Tibial nerve (tissue), 4 donors: ENCODE data around the gene ACTL6B. TPM values are rescaled to one million over a fixed set of nuclear protein-coding genes. Genes with fewer than 3 reads are reported as not detected.
A peak's percentile ranks its signal among the peaks of the same experiment; 100 is the strongest.

Experiments used
- DNase-seq, 2 donors: peaks; one replicate each; pipeline ENCODE4 v3.0.0-alpha.2; 2019; ENCODE audit warnings: low spot score in 2 of 2
- H3K27ac ChIP-seq, 4 donors: fragments of 200-600 bp; sonication (generic) in 3 of 4; one replicate each; pipeline ENCODE4 v1.5.1; 2017 to 2019; ENCODE audit warnings: mild to moderate bottlenecking in 1 of 4
- H3K27me3 ChIP-seq, 2 donors: fragments of 200-600 bp; sonication (generic) in 1 of 2; one replicate each; pipeline versions ENCODE4 v1.5.1 to v1.6.0; 2017 to 2019
- H3K36me3 ChIP-seq, 3 donors: fragments of 200-600 bp; sonication (generic); one replicate each; pipeline ENCODE4 v1.5.1; 2018 to 2019
- H3K4me1 ChIP-seq, 4 donors: fragments of 200-600 bp; sonication (generic) in 3 of 4; one replicate each; pipeline ENCODE4 v1.5.1; 2017 to 2019
- H3K4me3 ChIP-seq, 4 donors: fragments of 200-600 bp; sonication (generic) in 3 of 4; one replicate each; pipeline ENCODE4 v1.5.1; 2017 to 2019; ENCODE audit warnings: mild to moderate bottlenecking in 1 of 4, moderate library complexity in 1 of 4
- H3K9me3 ChIP-seq, 4 donors: fragments of 200-600 bp; sonication (generic) in 3 of 4; one replicate each; pipeline ENCODE4 v1.5.1; 2017 to 2019
- EP300 ChIP-seq, 2 donors: sonication (generic); formaldehyde crosslinking; IDR thresholded peaks; one replicate each; pipeline ENCODE4 v1.6.1; 2017; ENCODE audit warnings: antibody characterized with exemption in 2 of 2, mild to moderate bottlenecking in 1 of 2
- POLR2A ChIP-seq, 2 donors: fragments of 450-650 bp; IDR thresholded peaks; one replicate each; pipeline ENCODE4 v1.6.1; 2017; ENCODE audit warnings: antibody characterized with exemption in 2 of 2, mild to moderate bottlenecking in 2 of 2, moderate library complexity in 2 of 2
- WGBS, 2 donors: methylation state at CpG; one replicate each; pipeline ENCODE4 v1.1.5; 2018; 5-methylcytosine and 5-hydroxymethylcytosine counted together
- total RNA-seq, 4 donors: library from RNA; depleted of rRNA; stranded (reverse); fragments of >200 nt; gene quantifications; one replicate each; pipeline ENCODE4 v1.1.0, GENCODE V29; 2016
- TF ChIP-seq, protein P1 (sequence below), 5 experiments: fragments of 200-600 bp in 3 of 5; fragments of 450-650 bp in 2 of 5; sonication (generic) in 3 of 5; IDR thresholded peaks; one replicate each; pipeline ENCODE4 v1.5.1; 2016 to 2019; ENCODE audit warnings: antibody characterized with exemption in 5 of 5, mild to moderate bottlenecking in 3 of 5, moderate library complexity in 2 of 5

Gene ACTL6B
- total RNA-seq, 4 donors from 2014 or later, result not detected

DNA sequence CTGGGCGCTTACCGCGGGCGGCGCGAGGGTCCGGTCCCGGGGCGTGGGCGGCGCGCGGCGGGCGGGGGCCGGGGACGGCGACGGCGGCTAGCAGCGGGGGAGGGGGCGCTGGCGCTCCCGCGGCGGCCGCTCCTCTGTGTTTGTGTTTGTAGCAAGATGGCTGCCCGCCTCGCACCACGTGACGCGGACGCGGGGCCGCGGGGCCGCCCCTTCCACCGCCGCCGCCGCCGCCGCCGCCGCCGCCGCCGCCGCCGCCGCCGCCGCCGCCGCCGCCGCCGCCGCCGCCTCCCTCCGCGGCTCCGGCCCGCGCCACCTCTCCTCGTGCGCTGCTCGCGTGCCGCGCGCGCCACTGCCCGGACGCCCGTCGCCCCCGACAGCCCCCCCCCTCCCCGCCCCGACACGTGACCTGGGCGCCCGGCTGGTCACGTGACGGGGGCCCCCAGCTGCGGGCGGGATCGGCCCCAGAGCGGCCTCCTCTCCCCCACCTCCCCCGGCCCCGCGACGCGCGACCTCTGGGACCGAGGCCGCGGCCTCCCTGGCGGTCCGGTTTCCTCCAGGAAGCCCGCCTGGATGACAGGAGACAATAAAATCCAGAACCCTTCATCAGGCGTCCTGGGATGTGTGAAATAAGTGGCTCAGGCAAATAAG lies 38.0 kb upstream of the ACTL6B start, which contains the start of gene GIGYF1:
Gene GIGYF1 (minus strand): TSS at position 153 of the 648 bp plus-strand sequence. CDS start 6,012 bp downstream, outside the sequence.
- Histone ChIP-seq H3K4me1 (peaks cover 0 to 49% (median 40%) of the 10 kb centered on the region in 4 donors), H3K27me3 (no peaks in the 10 kb centered on the region), H3K27ac (peak within 1 kb of the TSS; percentile 87 to 97 (median 92)), H3K36me3 (peaks cover 0 to 2% (median 0%) of the 10 kb centered on the region in 3 donors), H3K9me3 (no peaks in the 10 kb centered on the region), H3K4me3 (peak within 1 kb of the TSS; percentile 84 to 99 (median 92))
- TF ChIP-seq, protein P1, sequence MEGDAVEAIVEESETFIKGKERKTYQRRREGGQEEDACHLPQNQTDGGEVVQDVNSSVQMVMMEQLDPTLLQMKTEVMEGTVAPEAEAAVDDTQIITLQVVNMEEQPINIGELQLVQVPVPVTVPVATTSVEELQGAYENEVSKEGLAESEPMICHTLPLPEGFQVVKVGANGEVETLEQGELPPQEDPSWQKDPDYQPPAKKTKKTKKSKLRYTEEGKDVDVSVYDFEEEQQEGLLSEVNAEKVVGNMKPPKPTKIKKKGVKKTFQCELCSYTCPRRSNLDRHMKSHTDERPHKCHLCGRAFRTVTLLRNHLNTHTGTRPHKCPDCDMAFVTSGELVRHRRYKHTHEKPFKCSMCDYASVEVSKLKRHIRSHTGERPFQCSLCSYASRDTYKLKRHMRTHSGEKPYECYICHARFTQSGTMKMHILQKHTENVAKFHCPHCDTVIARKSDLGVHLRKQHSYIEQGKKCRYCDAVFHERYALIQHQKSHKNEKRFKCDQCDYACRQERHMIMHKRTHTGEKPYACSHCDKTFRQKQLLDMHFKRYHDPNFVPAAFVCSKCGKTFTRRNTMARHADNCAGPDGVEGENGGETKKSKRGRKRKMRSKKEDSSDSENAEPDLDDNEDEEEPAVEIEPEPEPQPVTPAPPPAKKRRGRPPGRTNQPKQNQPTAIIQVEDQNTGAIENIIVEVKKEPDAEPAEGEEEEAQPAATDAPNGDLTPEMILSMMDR (IDR thresholded peaks at IDR 0.05), result no peak
- TF ChIP-seq EP300 (IDR thresholded peaks at IDR 0.05), result no peak
- WGBS, 2 donors, result 0 to 1% methylated on average over 22 to 29 of the region's 102 CpGs
- DNase-seq, result peak in 1 of 2 donors; percentile 69

DNA sequence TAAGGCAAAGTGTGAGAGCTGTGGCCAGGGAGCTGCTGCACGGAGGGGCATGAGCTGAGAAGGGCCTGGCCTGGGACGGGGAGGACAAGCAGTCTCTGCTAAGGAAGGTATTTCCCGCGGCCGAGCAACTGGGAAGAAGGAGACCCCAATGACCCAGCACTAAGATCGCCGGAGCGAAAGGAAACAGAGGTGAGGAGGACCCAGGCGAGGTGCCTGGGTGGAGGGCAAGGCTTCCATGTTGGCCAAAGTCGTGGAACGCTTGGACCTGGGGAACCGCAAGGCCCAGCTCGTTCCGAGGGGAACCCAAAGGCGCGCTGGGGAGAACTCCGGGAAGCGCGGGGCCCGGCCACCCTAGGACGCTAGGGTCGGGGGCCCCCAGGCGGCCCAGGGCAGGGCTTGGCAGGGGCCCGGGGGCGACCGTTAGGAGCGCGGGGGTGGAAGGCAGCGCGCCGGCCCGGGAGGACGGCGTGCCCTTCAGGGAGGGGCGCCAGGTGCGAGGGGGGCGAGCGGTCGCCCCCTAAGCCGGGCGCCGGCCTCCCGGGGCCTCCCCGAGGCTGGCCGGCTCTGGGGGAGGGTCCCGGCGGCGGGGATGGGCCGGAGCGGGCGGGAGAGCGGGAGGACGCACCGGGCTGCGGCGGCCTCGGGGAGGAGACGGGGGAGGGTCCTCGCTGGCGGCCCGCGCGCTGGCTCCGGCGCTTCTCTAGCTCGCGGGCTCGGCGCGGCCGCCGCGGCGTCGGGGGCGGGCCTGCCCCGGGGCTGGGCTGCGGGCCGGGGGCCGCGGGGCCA lies 37.3 kb upstream of the ACTL6B start:
- Histone ChIP-seq H3K4me3 (peak overlapping the region; percentile 84 to 99 (median 92)), H3K9me3 (no peaks in the 10 kb centered on the region), H3K4me1 (peaks cover 0 to 56% (median 47%) of the 10 kb centered on the region in 4 donors), H3K27ac (peak overlapping the region; percentile 87 to 97 (median 92)), H3K27me3 (no peaks in the 10 kb centered on the region), H3K36me3 (peaks cover 0 to 4% (median 0%) of the 10 kb centered on the region in 3 donors)
- DNase-seq, result no peak
- 1% methylated on average over 19 to 47 of the region's 81 CpGs for WGBS, 2 donors
- TF ChIP-seq, protein P1 (IDR thresholded peaks at IDR 0.05), result no peak
- TF ChIP-seq EP300 (IDR thresholded peaks at IDR 0.05), result no peak
- TF ChIP-seq POLR2A (IDR thresholded peaks at IDR 0.05), result no peak

DNA sequence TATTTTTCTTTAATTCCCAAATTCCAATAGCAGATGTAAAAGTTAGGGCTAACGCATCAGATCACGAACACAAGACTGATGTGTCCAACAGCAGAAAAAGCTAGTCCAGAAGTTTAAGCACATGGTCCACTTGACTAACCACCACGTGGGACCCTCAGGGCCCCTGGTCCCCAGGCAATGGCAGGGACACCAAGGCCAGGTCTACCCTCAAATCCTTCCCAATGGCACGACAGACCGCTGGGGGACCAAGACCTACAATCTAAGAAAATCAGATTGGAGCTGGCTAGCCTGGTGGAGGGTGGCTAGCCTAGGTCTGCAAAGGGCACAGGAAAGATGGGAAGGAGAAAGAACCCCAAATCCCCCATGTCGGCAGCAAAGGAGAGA lies 36.3 kb upstream of the ACTL6B start:
- H3K9me3 ChIP-seq, result no peaks in the 10 kb centered on the region
- peak overlapping the region; percentile 84 to 99 (median 92) for H3K4me3 ChIP-seq
- H3K27ac ChIP-seq, result peak overlapping the region in 3 of 4 donors; percentile 87 to 97 (median 93)
- H3K27me3 ChIP-seq, result no peaks in the 10 kb centered on the region
- no peak for DNase-seq
- 36 to 37% methylated on average over 6 of the region's 6 CpGs for WGBS, 2 donors
- peaks cover 0 to 14% (median 1%) of the 10 kb centered on the region in 3 donors for H3K36me3 ChIP-seq
- H3K4me1 ChIP-seq, result peaks cover 0 to 66% (median 52%) of the 10 kb centered on the region in 4 donors
- no peak for TF ChIP-seq POLR2A (IDR thresholded peaks at IDR 0.05)
- no peak for TF ChIP-seq EP300 (IDR thresholded peaks at IDR 0.05)
- TF ChIP-seq, protein P1 (IDR thresholded peaks at IDR 0.05), result no peak

DNA sequence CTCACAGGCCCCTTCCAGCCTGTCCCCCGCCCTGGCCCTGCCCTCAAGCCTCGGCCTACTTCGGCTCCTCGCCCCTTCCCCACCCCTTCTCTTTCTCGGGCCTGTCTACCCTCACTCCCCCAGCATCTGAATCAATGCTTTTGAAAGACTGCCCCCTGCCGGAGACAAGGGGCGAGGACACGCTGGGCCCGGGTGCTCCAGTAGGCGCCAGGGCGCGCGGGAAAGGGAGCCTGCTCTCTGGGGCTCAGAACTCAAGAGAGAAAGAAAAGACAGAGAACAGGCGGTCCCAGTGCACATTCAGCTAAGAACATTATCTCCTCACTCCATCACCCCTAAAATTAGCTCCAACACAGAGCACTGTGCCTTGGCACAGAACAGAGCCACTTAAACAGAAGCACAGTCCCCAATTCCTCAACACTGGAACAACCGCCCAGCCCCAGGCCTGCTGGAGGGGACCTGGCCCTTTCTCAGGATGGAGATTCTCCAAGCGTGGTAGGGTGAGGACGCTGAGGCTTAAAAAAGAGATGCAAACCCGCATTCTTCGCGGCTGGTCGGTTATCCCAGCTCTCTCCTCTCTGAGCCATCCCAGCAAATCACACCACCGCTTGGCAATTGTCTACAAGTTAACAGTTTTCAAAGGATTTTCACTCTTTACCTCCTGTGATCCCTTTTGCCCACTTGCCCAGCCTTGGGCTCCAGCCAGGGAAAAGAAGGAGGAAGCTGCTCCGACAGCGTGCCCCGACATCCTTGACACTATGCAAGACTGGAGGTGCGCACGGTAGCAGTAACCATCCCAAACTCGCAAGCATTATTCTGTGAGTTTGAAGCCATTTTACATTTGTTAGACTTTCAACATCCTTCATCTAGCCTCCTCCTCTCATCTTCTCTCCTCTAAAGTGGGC lies 35.7 kb upstream of the ACTL6B start:
- DNase-seq, result peak; percentile 65 to 85
- TF ChIP-seq, protein P1 (IDR thresholded peaks at IDR 0.05), result peak; percentile 90 to 96 (median 92)
- TF ChIP-seq POLR2A (IDR thresholded peaks at IDR 0.05) (no peak), EP300 (IDR thresholded peaks at IDR 0.05) (peak in 1 of 2 donors; percentile 43)
- Histone ChIP-seq H3K36me3 (peaks cover 0 to 20% (median 8%) of the 10 kb centered on the region in 3 donors), H3K27ac (peak overlapping the region in 2 of 4 donors; percentile 93 to 97), H3K27me3 (no peaks in the 10 kb centered on the region), H3K4me1 (peaks cover 0 to 70% (median 52%) of the 10 kb centered on the region in 4 donors), H3K4me3 (peak overlapping the region in 2 of 4 donors; percentile 84 to 94), H3K9me3 (no peaks in the 10 kb centered on the region)
- WGBS, 2 donors, result 20 to 25% methylated on average over 28 of the region's 28 CpGs
